Stimulated activated naive CD8-positive, alpha-beta T cell treated with anti-CD3 and anti-CD28 coated beads, Interleukin-15, Interleukin-2, amounts not matched to agents 100 ng/mL and 50 ng/mL, for 24 hours (primary cell): ENCODE measurements around the gene IL32.
A peak's percentile ranks its signal among the peaks of the same experiment; 100 is the strongest.

ENCODE experiments used
- H3K27ac Mint-ChIP-seq: one replicate; pipeline ENCODE4 v1.8.0; 2021; ENCODE audit warnings: mild to moderate bottlenecking, mixed read lengths
- H3K27me3 Mint-ChIP-seq: one replicate; pipeline ENCODE4 v1.8.0; 2021; ENCODE audit warnings: mixed read lengths
- H3K36me3 Mint-ChIP-seq: one replicate; pipeline ENCODE4 v1.8.0; 2021; ENCODE audit warnings: low read depth, mixed read lengths
- H3K4me1 Mint-ChIP-seq: one replicate; pipeline ENCODE4 v1.8.0; 2021; ENCODE audit warnings: low read depth, mixed read lengths
- H3K4me3 Mint-ChIP-seq: one replicate; pipeline ENCODE4 v1.8.0; 2021; ENCODE audit warnings: mild to moderate bottlenecking, mixed read lengths
- H3K9me3 Mint-ChIP-seq: one replicate; pipeline ENCODE4 v1.8.0; 2021; ENCODE audit warnings: mixed read lengths

The IL32 gene

GRCh38 chr16:3098459-3099394, 33.3 kb downstream of the IL32 start, which contains the start of gene ZSCAN10:
Gene ZSCAN10, minus strand, starts transcription at chr16:3099294. Its CDS starts 6,357 bp downstream, at chr16:3092937.
- Mint-ChIP-seq H3K4me1 (peaks cover 46% of the 10 kb centered on the region), H3K9me3 (no peaks in the 10 kb centered on the region), H3K27me3 (no peaks in the 10 kb centered on the region)

GRCh38 chr16:3099395-3099731, 33.9 kb downstream of the IL32 start:
- Mint-ChIP-seq H3K27me3 (no peaks in the 10 kb centered on the region), H3K36me3 (no peaks in the 10 kb centered on the region), H3K4me1 (peaks cover 46% of the 10 kb centered on the region), H3K27ac (no peak overlapping the region), H3K4me3 (no peak overlapping the region), H3K9me3 (no peaks in the 10 kb centered on the region)

More at GRCh38 chr16:3098459-3099394, 33.3 kb downstream of the IL32 start, which contains the start of gene ZSCAN10:
- H3K36me3 Mint-ChIP-seq, result no peaks in the 10 kb centered on the region
- H3K4me3 Mint-ChIP-seq, result peak within 1 kb of the TSS; percentile 56
- H3K27ac Mint-ChIP-seq, result peak within 1 kb of the TSS; percentile 13

- H3K27me3 Mint-ChIP-seq, result no peaks in the 10 kb centered on the region
- no peaks in the 10 kb centered on the region for H3K9me3 Mint-ChIP-seq
- H3K27ac Mint-ChIP-seq, result peak overlapping the region; percentile 13
- H3K36me3 Mint-ChIP-seq, result no peaks in the 10 kb centered on the region
- peak overlapping the region; percentile 56 for H3K4me3 Mint-ChIP-seq
- peaks cover 40% of the 10 kb centered on the region for H3K4me1 Mint-ChIP-seq
These were observed 34.5 kb downstream of the IL32 start for GRCh38 chr16:3099732-3100499.

DNA sequence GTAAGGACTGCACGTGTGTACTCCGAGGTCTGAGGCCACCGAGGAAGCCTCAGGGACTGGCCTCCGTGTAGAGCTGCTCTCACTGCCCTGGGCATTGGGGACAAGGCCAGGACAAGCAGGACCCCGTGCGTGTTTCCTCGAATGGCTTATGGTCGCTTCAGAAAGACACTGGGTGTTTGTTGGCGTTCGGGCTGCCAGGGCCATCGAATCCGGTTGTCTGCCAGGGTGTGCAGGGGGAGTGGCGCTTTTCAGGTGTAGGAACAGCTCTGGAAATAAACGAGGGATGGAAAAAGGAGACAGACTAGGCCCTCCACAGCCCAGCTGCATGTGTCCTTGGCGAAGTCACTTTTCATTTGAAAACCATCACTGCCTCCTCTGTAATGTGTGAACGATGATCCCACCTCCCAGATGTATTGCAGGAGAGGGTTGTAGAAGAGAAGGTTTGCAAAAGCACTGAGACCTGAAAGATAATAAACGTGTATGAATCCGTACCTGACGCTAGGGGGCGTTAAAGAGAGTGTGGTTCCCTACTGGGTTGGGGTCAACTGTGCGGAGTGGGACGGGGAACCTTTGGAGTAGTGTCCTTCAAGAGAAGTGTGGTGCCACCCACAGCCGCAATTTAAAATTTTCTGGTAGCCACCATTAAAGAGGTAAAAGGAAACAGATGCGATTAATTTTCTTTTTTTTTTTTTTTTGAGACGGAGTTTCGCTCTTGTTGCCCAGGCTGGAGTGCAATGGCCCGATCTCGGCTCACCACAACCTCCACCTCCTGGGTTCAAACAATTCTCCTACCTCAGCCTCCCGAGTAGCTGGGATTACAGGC, 35.8 kb downstream of the IL32 start:
- Mint-ChIP-seq H3K9me3 (no peaks in the 10 kb centered on the region), H3K27me3 (no peaks in the 10 kb centered on the region), H3K36me3 (no peaks in the 10 kb centered on the region), H3K4me3 (peak overlapping the region; percentile 78), H3K27ac (peak overlapping the region; percentile 75), H3K4me1 (peaks cover 40% of the 10 kb centered on the region)

DNA sequence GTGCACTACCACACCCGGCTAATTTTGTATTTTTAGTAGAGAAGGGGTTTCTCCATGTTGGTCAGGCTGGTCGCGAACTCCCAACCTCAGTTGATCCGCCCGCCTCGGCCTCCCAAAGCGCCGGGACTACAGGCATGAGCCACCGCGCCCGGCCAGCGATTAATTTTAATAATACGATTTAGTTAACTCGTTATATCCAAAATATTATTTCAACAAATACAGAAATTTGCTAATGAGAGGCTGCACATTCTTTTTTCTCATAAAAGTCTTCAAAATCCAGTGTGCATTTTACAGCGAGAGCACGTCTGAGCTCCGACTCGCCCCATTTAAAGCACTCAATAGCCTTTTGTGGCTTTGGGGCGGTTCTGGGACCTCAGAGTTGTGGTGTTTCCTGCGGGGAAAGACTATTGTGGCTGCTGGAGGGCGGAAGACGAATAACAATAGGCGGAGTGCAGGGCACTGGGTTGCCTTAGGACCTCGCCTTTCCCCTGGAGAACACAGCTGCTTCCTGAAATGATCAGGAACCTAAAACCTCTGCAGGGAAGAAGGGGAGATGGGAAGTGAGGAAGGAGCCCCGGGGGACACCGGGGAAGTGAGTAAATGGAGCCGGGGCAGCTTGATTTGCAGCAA, 36.5 kb downstream of the IL32 start:
- H3K4me1 Mint-ChIP-seq, result peaks cover 42% of the 10 kb centered on the region
- no peaks in the 10 kb centered on the region for H3K9me3 Mint-ChIP-seq
- no peaks in the 10 kb centered on the region for H3K27me3 Mint-ChIP-seq
- peak overlapping the region; percentile 78 for H3K4me3 Mint-ChIP-seq
- peak overlapping the region; percentile 64 for H3K27ac Mint-ChIP-seq
- H3K36me3 Mint-ChIP-seq, result no peaks in the 10 kb centered on the region

- H3K4me1 Mint-ChIP-seq, result peaks cover 34% of the 10 kb centered on the region
- peak overlapping the region; percentile 88 for H3K27ac Mint-ChIP-seq
- H3K9me3 Mint-ChIP-seq, result no peaks in the 10 kb centered on the region
- H3K4me3 Mint-ChIP-seq, result peak overlapping the region; percentile 84
- no peaks in the 10 kb centered on the region for H3K36me3 Mint-ChIP-seq
- H3K27me3 Mint-ChIP-seq, result no peaks in the 10 kb centered on the region
These were observed 40.9 kb downstream of the IL32 start for GRCh38 chr16:3106205-3106928.

- Mint-ChIP-seq H3K27ac (no peak within 1 kb of the TSS), H3K9me3 (no peaks in the 10 kb centered on the region), H3K36me3 (no peaks in the 10 kb centered on the region), H3K4me3 (no peak within 1 kb of the TSS), H3K27me3 (peaks cover 4% of the 10 kb centered on the region), H3K4me1 (peaks cover 2% of the 10 kb centered on the region)
These were observed 46.8 kb downstream of the IL32 start, which contains the start of gene ZNF205 for GRCh38 chr16:3112058-3112880. Gene ZNF205, plus strand, starts transcription at chr16:3112586. Its CDS starts 845 bp downstream, at chr16:3113431.

GRCh38 chr16:3112881-3113574, 47.6 kb downstream of the IL32 start:
- H3K36me3 Mint-ChIP-seq, result no peaks in the 10 kb centered on the region
- peaks cover 4% of the 10 kb centered on the region for H3K27me3 Mint-ChIP-seq
- no peaks in the 10 kb centered on the region for H3K9me3 Mint-ChIP-seq
- H3K4me3 Mint-ChIP-seq, result no peak overlapping the region
- no peaks in the 10 kb centered on the region for H3K4me1 Mint-ChIP-seq
- H3K27ac Mint-ChIP-seq, result no peak overlapping the region

DNA sequence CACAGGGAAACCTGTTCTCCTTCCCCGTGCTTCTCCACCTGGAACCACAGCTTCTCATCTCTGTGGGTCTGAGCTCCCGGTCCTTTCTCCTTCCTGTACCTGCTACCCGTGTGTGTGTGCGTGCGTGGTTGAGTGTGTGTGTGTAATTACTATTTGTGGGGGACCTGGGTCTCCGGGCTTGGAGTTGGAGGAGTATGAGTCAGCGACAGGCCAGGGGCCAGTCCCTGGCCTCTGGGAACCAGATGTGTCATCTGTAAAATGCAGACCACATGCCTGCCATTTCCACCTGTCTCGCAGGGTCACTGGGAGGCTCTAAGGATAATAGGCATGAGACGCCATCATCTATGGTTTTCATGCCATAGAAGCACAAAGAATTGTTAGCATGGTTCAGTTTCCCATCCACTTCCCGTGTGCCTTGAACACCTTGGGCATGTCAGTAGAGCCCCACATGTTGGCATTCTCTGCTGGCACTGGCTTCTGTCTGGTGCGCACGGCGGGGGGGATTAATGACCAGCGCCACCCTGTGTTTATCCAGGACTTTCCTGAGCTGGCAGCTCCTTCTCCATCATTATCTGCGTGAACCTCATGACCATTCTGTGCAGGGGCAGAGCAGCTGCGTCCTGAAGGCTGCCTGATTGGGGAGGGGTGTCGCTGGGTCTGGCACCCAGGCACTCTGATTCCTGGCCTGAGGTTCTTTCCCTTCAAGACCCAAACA, 48.5 kb downstream of the IL32 start:
- Mint-ChIP-seq H3K4me3 (no peak overlapping the region), H3K27ac (no peak overlapping the region), H3K4me1 (no peaks in the 10 kb centered on the region), H3K27me3 (peaks cover 4% of the 10 kb centered on the region), H3K36me3 (no peaks in the 10 kb centered on the region), H3K9me3 (no peaks in the 10 kb centered on the region)

DNA sequence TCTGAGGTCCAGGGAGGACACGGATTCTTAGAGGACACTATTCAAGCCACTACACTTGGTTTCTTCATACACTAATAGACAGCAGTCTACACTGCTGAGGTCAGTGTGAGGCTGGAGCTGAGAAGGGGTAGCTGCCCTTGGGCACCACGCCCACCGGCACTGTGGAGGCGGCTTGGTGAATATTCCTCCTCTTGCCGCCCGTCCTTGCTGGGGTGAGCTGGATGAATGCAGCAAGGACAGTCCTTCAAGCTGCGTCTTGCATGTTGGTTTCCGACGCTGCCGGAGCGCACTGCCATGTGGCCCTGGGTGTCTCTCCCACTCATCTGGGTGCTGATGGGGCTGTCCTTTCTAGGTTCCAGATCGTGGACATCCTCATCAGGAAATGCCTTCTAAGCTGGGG, 49.6 kb downstream of the IL32 start:
- H3K4me1 Mint-ChIP-seq, result no peaks in the 10 kb centered on the region

GRCh38 chr16:3115561-3115960, 50.1 kb downstream of the IL32 start:
- Mint-ChIP-seq H3K27ac (no peak overlapping the region), H3K9me3 (no peaks in the 10 kb centered on the region), H3K36me3 (no peaks in the 10 kb centered on the region), H3K4me3 (no peak overlapping the region), H3K4me1 (no peaks in the 10 kb centered on the region), H3K27me3 (peaks cover 4% of the 10 kb centered on the region)

More for the DNA sequence above, 49.6 kb downstream of the IL32 start:
- H3K27me3 Mint-ChIP-seq, result peaks cover 4% of the 10 kb centered on the region
- no peaks in the 10 kb centered on the region for H3K9me3 Mint-ChIP-seq
- no peaks in the 10 kb centered on the region for H3K36me3 Mint-ChIP-seq
- H3K27ac Mint-ChIP-seq, result no peak overlapping the region
- H3K4me3 Mint-ChIP-seq, result no peak overlapping the region

DNA sequence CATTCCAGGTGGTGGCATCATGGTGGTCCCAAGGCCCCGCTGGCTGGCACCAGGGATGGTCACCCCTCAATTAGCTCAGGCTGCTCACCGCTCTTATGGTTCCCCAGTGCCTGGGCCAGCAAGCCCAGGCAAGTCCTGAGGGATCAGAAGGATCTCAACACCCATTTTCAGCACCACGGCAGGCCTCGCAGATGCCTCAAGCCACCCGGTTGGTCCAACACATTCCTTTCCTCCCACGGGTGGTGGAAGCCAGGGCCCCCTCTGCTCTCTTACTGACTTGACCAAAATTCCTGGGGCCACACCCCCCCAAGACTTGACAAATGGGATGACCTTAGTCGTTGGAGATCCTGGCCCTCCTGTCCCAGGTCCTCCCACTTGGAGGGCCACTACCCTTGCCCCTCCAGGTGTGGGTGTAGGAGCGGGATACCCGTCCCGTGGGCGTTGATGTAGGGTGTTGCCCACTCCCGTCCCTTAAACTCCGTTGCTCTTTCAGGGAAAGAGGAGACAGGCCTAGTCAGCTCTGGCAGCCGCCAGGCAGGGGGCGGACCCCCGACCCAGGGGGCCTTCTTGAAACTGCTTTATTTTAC, 52.9 kb downstream of the IL32 start:
- peaks cover 3% of the 10 kb centered on the region for H3K4me1 Mint-ChIP-seq
- no peaks in the 10 kb centered on the region for H3K27me3 Mint-ChIP-seq
- H3K36me3 Mint-ChIP-seq, result no peaks in the 10 kb centered on the region
- H3K9me3 Mint-ChIP-seq, result no peaks in the 10 kb centered on the region
- H3K27ac Mint-ChIP-seq, result no peak overlapping the region
- no peak overlapping the region for H3K4me3 Mint-ChIP-seq
